ENCODE results near the gene UVSSA.

DNA sequence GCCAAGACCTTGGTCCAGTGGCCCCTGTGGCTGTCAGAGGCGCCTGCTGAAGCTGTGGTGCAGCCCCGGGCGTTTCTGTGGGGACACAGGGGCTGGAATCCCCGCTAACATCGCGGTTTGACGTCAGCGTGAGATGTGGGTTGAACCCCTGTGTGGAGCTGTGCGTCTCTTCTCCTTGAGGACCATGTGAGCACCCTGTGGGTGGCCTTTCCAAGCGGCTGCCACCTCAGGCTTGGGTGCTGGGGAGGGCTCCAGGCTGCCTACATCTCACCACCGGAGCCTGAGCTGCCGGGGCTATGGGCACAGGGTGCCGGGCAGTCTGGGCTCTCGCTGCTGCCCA lies 27.7 kb downstream of the UVSSA start:
- TF ChIP-seq YY1 (IDR thresholded peaks at IDR 0.05; ENCODE audit: insufficient read depth, insufficient read length) (no peak), SUZ12 (IDR thresholded peaks at IDR 0.05; ENCODE audit: extremely low read depth, insufficient read depth, insufficient read length) (no peak), ZNF274 (IDR thresholded peaks at IDR 0.05; ENCODE audit: low read depth, low read length) (no peak)

Measured in NT2/D1 (cell line).